GM12878 (cell line): ENCODE results near the gene AKAP12. TPM values are rescaled to one million over a fixed set of nuclear protein-coding genes. Genes with fewer than 3 reads are reported as not detected.

Source experiments
- ATAC-seq: fragments of 200-7000 bp; cut with Tn5 transposase; 3 replicates; pipeline ENCODE4 v1.9.1; 2020; ENCODE audit warnings: mild to moderate bottlenecking, moderate library complexity
- BruUV-seq: library from RNA; stranded (reverse); fragments of 400-500 nt; replicated peaks from 2 replicates; lab custom pipeline; 2021; lab: Mats Ljungman, UMichigan
- CTCF ChIA-PET: fragments of 300-600 bp; sonication (Branson Sonifier 250); formaldehyde crosslinking; extraction: SDS; loops from one replicate; lab custom pipeline; 2021; ENCODE audit warnings: inconsistent platforms; lab: Yijun Ruan, JAX
- POLR2A ChIA-PET: fragments of 350-600 bp; formaldehyde crosslinking; extraction: SDS; loops from one replicate; lab custom pipeline; 2021; ENCODE audit warnings: inconsistent platforms; lab: Charles Lee
- RAD21 ChIA-PET: fragments of 300-600 bp; sonication (Branson Sonifier 250); formaldehyde crosslinking; loops from one replicate; lab custom pipeline; 2023; ENCODE audit warnings: antibody characterized with exemption; ENCODE audit not compliant: unreplicated experiment; lab: Charles Lee
- SMC1A ChIA-PET: fragments of 300-600 bp; sonication (Branson Sonifier 250); formaldehyde crosslinking; loops from one replicate; lab custom pipeline; 2023; ENCODE audit not compliant: unreplicated experiment, uncharacterized antibody; lab: Charles Lee
- DNase-seq: peaks from one replicate; pipeline ENCODE4 v3.0.0-alpha.2; 2011; ENCODE audit warnings: low read depth, low spot score
- FAIRE-seq: peaks from 3 replicates; lab custom pipeline; 2011; peaks lifted over from hg19 to GRCh38; lab: Jason Lieb, UNC
- H2AFZ ChIP-seq: 2 replicates; pipeline ENCODE4 v1.6.0; 2011; ENCODE audit warnings: low read depth, low read length, control low read depth; ENCODE audit not compliant: control insufficient read depth
- H3K27ac ChIP-seq: 2 replicates; pipeline ENCODE4 v1.5.1; 2011; ENCODE audit warnings: control low read depth; ENCODE audit not compliant: control insufficient read depth, insufficient read depth
- H3K27me3 ChIP-seq, 2 experiments: replicated peaks in 1 of 2; 2 replicates each; pipeline versions ENCODE4 v1.6.0 to v1.6.1; 2011; ENCODE audit warnings: low read length in 1 of 2; ENCODE audit not compliant: control insufficient read depth in 2 of 2, insufficient read depth in 2 of 2
- H3K36me3 ChIP-seq, 2 experiments: 2 replicates each; pipeline ENCODE4 v1.5.1; 2011; ENCODE audit warnings: low read length in 1 of 2; ENCODE audit not compliant: control insufficient read depth in 2 of 2, insufficient read depth in 2 of 2
- H3K4me1 ChIP-seq: 2 replicates; pipeline ENCODE4 v1.6.1; 2011; ENCODE audit warnings: mild to moderate bottlenecking, low read length, moderate library complexity, mixed read lengths; ENCODE audit not compliant: control insufficient read depth, insufficient read depth
- H3K4me2 ChIP-seq: 2 replicates; pipeline ENCODE4 v1.6.0; 2011; ENCODE audit warnings: control low read depth; ENCODE audit not compliant: control insufficient read depth, insufficient read depth
- H3K4me3 ChIP-seq: fragments of 200-600 bp; sonication (generic); 2 replicates; pipeline ENCODE4 v1.5.1; 2016
- H3K79me2 ChIP-seq: 2 replicates; pipeline ENCODE4 v1.6.0; 2011; ENCODE audit warnings: low read length; ENCODE audit not compliant: control insufficient read depth, insufficient read depth
- H3K9ac ChIP-seq: 2 replicates; pipeline ENCODE4 v1.8.0; 2011; ENCODE audit warnings: low read length, control low read depth, mixed read lengths; ENCODE audit not compliant: control insufficient read depth, insufficient read depth
- H3K9me3 ChIP-seq: replicated peaks from 3 replicates; pipeline ENCODE4 v1.5.1; 2011; ENCODE audit warnings: mild to moderate bottlenecking, low read length; ENCODE audit not compliant: control insufficient read depth, insufficient read depth
- H4K20me1 ChIP-seq: 2 replicates; pipeline ENCODE4 v1.6.0; 2011; ENCODE audit not compliant: control insufficient read depth, insufficient read depth
- ATF7 ChIP-seq: fragments of 450-650 bp; IDR thresholded peaks from 2 replicates; pipeline ENCODE4 v1.6.1; 2016; ENCODE audit warnings: low read depth, mild to moderate bottlenecking
- BHLHE40 ChIP-seq, 2 experiments: fragments of 450-650 bp in 1 of 2; IDR thresholded peaks; 2 replicates each; pipeline ENCODE4 v1.6.1; 2011 to 2017; ENCODE audit warnings: low read depth in 2 of 2, borderline replicate concordance in 1 of 2, improper control_type of control experiment in 1 of 2, low read length in 1 of 2, mild to moderate bottlenecking in 1 of 2
- CBX3 ChIP-seq: fragments of 200-600 bp; sonication (generic); IDR thresholded peaks from 2 replicates; pipeline ENCODE4 v1.6.1; 2016; ENCODE audit warnings: low read depth, borderline replicate concordance
- ETV6 ChIP-seq, 2 experiments: fragments of 450-650 bp in 1 of 2; IDR thresholded peaks in 1 of 2; conservative IDR thresholded peaks in 1 of 2; 2 replicates each; pipeline ENCODE4 v1.6.1; 2014; ENCODE audit warnings: antibody characterized with exemption in 1 of 2, borderline replicate concordance in 1 of 2, low read depth in 1 of 2, mild to moderate bottlenecking in 1 of 2, moderate library complexity in 1 of 2
- HCFC1 ChIP-seq: fragments of 150-350 bp; IDR thresholded peaks from 2 replicates; pipeline ENCODE4 v1.6.1; 2014; ENCODE audit warnings: low read length
- HDAC2 ChIP-seq: fragments of 200-600 bp; sonication (generic); IDR thresholded peaks from 2 replicates; pipeline ENCODE4 v1.6.1; 2017
- IRF3 ChIP-seq: fragments of 450-650 bp; IDR thresholded peaks from 2 replicates; pipeline ENCODE4 v1.6.1; 2014; ENCODE audit warnings: mild to moderate bottlenecking
- KAT2A ChIP-seq: conservative IDR thresholded peaks from 2 replicates; pipeline ENCODE4 v1.6.1; 2011; ENCODE audit warnings: low read depth, low read length; ENCODE audit not compliant: control insufficient read depth
- POLR2AphosphoS2 ChIP-seq: IDR thresholded peaks from 2 replicates; pipeline ENCODE4 v1.6.1; 2011; ENCODE audit warnings: low read depth, mild to moderate bottlenecking, low read length, improper control_type of control experiment, moderate library complexity
- TARDBP ChIP-seq: IDR thresholded peaks from 2 replicates; pipeline ENCODE4 v1.6.1; 2016; ENCODE audit warnings: borderline replicate concordance
- WGBS: methylation state at CpG from one replicate; pipeline ENCODE4 v1.1.6; 2016; ENCODE audit warnings: low lambda C conversion rate; ENCODE audit not compliant: insufficient replicate concordance, insufficient coverage; ENCODE audit errors: missing lambda C conversion rate; 5-methylcytosine and 5-hydroxymethylcytosine counted together
- in situ Hi-C: fragments of 300-500 bp; cut with MboI; formaldehyde crosslinking; loops from 9 replicates; pipeline ENCODE4 v1.14.3; 2018; ENCODE audit warnings: mixed read lengths
- intact Hi-C: fragments of 100-400 bp; cut with micrococcal nuclease; formaldehyde crosslinking; loops from one replicate; pipeline ENCODE4 v1.14.2; 2022; ENCODE audit not compliant: unreplicated experiment
- polyA plus RNA-seq, 11 experiments: library from polyadenylated mRNA; depleted of rRNA in 4 of 11; unstranded in 6 of 11; stranded (reverse) in 5 of 11; fragments of >200 nt; fragmentation: Nextera tagmentation in 4 of 11; fragmentation: Illumina TruSeq in 1 of 11; extraction: Ambion mirVana in 4 of 11; extraction: Trizol in 1 of 11; gene quantifications; 1 replicate in 1 of 11; 2 replicates in 10 of 11; pipeline versions ENCODE4 v1.2.1 to v1.2.3, GENCODE V29; 2011 to 2016; ENCODE audit warnings: inconsistent platforms in 2 of 11, missing spikeins in 2 of 11, low read depth in 1 of 11
- total RNA-seq, 4 experiments: library from RNA; depleted of rRNA in 3 of 4; stranded (reverse); fragments of >200 nt in 3 of 4; fragmentation: Illumina TruSeq in 1 of 4; extraction: Trizol in 1 of 4; gene quantifications; 2 replicates each; pipeline versions ENCODE4 v1.2.1 to v1.2.3, GENCODE V29; 2013 to 2021
- TF ChIP-seq, protein P1 (sequence below), 3 experiments: IDR thresholded peaks in 2 of 3; conservative IDR thresholded peaks in 1 of 3; 2 replicates each; pipeline ENCODE4 v1.5.1; 2011; ENCODE audit warnings: low read depth in 3 of 3, low read length in 3 of 3, mild to moderate bottlenecking in 3 of 3, control low read depth in 2 of 3, moderate library complexity in 2 of 3, inconsistent platforms in 1 of 3, mixed read lengths in 1 of 3; ENCODE audit not compliant: control insufficient read depth in 2 of 3, insufficient read depth in 1 of 3; ENCODE audit errors: extremely low read depth in 1 of 3

Gene AKAP12
- total and polyA plus RNA-seq, 10 of the 15 experiments (the other 5 are each of a cell fraction or from before 2014, with no cell fraction given) = under 0.01 to 0.72 (median 0.06) TPM; not detected in 4

DNA sequence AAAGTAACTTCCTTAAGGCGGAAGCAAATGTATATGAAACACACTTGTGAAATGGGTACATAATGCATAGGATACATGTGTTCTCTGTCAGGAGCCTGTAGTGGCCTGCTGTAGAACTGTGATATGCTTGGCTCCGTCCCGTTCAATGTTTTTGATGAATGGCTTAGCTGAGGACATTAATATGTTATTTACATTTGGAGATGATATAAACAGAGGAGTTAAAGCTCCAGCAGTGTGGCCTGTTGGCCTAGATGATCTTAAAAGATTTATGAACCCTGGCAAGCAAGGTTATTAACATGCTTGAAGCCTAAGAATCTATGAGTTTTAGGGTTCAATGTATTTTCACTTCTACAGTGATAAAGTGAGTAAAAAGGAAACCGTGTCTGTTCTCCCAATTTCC is 59.2 kb downstream of the AKAP12 start (continued):
- no peak for TF ChIP-seq HDAC2
- TF ChIP-seq POLR2AphosphoS2 = no peak
- TF ChIP-seq ATF7 = no peak

DNA sequence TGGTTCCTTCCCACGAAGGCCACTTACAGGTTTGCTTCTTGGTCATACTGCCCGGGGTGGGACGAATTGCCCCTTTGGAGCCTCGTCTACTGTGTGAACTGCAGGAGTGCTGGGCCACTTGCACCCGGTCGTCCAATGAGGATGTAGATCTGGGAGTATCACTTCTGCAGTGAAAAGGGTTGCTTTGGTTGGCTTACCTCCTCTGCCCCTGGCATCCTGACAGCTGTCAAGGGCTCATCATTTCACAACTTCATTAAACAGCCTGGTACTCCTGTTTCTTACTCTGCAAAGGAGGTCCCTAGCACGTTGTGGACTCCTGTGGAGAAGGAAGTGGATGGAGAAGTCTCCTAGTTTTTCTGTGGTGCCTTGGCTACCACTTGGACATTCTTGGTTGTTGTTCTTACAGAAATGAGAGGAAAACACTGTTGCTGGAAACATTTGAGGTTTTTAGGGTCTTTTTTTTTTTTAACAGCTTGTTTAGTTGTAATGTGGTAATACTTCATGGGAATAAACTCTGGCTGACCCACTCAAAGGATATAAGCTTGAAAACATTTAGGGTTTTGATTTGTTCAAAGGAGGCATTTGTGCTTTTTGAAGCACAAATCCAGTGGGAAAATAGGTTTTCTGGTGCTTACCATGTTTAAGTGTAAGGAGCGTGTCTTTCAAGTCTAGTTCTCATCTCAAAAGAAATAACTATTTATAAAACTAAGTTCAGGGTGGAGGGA is 60.7 kb downstream of the AKAP12 start:
- no peaks in the 10 kb centered on the region for H3K36me3 ChIP-seq
- CTCF ChIA-PET = interaction anchor here (1.0 kb wide), 1 partner anchor 25 kb away, joined by 3 read pairs; no protein-coding TSS in a partner anchor
- RAD21 ChIA-PET = no interaction called here
- in situ Hi-C loops = no loop called here
- no peak overlapping the region for H2AFZ ChIP-seq
- no peak overlapping the region for H3K9ac ChIP-seq
- H3K79me2 ChIP-seq = no peaks in the 10 kb centered on the region
- FAIRE-seq (no peak), DNase-seq (no peak)
- no peaks in the 10 kb centered on the region for H3K4me1 ChIP-seq
- POLR2A ChIA-PET = no interaction called here
- SMC1A ChIA-PET = interaction anchor here (0.8 kb wide), 1 partner anchor 10 kb away, joined by 3 read pairs; no protein-coding TSS in a partner anchor
- WGBS = 6% methylated on average over 8 of the region's 8 CpGs
- no peaks in the 10 kb centered on the region for H3K9me3 ChIP-seq
- TF ChIP-seq CBX3 (no peak), ETV6 (conservative IDR thresholded peaks at IDR 0.05 in 1 of 2, IDR thresholded peaks at IDR 0.05 in 1 of 2; ENCODE audit: borderline replicate concordance in 1 of 2, low read depth in 1 of 2) (no peak), KAT2A (no peak), TARDBP (no peak), IRF3 (no peak), HCFC1 (no peak), BHLHE40 (IDR thresholded peaks at IDR 0.05; ENCODE audit: borderline replicate concordance in 1 of 2, low read depth in 2 of 2, low read length in 1 of 2) (no peak)
- TF ChIP-seq, protein P1, sequence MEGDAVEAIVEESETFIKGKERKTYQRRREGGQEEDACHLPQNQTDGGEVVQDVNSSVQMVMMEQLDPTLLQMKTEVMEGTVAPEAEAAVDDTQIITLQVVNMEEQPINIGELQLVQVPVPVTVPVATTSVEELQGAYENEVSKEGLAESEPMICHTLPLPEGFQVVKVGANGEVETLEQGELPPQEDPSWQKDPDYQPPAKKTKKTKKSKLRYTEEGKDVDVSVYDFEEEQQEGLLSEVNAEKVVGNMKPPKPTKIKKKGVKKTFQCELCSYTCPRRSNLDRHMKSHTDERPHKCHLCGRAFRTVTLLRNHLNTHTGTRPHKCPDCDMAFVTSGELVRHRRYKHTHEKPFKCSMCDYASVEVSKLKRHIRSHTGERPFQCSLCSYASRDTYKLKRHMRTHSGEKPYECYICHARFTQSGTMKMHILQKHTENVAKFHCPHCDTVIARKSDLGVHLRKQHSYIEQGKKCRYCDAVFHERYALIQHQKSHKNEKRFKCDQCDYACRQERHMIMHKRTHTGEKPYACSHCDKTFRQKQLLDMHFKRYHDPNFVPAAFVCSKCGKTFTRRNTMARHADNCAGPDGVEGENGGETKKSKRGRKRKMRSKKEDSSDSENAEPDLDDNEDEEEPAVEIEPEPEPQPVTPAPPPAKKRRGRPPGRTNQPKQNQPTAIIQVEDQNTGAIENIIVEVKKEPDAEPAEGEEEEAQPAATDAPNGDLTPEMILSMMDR (IDR thresholded peaks at IDR 0.05 in 2 of 3, conservative IDR thresholded peaks at IDR 0.05 in 1 of 3; ENCODE audit: control insufficient read depth in 2 of 3, extremely low read depth in 1 of 3, insufficient read depth in 1 of 3, low read depth in 3 of 3, low read length in 3 of 3) = no peak
- TF ChIP-seq, all 136 proteins: peak for 0
- Histone ChIP-seq H3K27me3 (0 out of 4 replicates have a peak, but pooled peaks cover 0 to 2% of the 10 kb centered on the region in 2 experiments), H3K4me3 (no peak overlapping the region), H4K20me1 (no peaks in the 10 kb centered on the region), H3K4me2 (no peak overlapping the region), H3K27ac (no peak overlapping the region)
- no TSS peak for BruUV-seq
- intact Hi-C loops = no loop called here
- ATAC-seq = no peak
